Neural progenitor cell (in vitro differentiated cells): Measurements from ENCODE around the gene ANKRD11.

Experiments used
- CTCF ChIP-seq: fragments of 200-600 bp; sonication (generic); IDR thresholded peaks from 2 replicates; pipeline ENCODE4 v1.5.1; 2017; ENCODE audit warnings: antibody characterized with exemption, mild to moderate bottlenecking
- EZH2 ChIP-seq: fragments of 200-600 bp; sonication (generic); IDR thresholded peaks from 2 replicates; pipeline ENCODE4 v1.6.1; 2017; ENCODE audit warnings: antibody characterized with exemption, mild to moderate bottlenecking, moderate library complexity

GRCh38 chr16:89446975-89447293 is 43.4 kb downstream of the ANKRD11 start:
- no peak for TF ChIP-seq CTCF
- TF ChIP-seq EZH2: no peak
